SIG-M5 treated with dmso at 0.1 percent for 504 hours (cell line): ENCODE measurements around the gene NFKB1.
"Not testable (repeated sequence)": the region's sequence is repeated elsewhere in the genome, so short reads cannot be mapped to it uniquely, and the experiment has no call there.

Experiments used
- DNase-seq: peaks from one replicate; lab custom pipeline; 2025; ENCODE audit not compliant: unreplicated experiment; lab: John Stamatoyannopoulos, UW

The NFKB1 gene

DNA sequence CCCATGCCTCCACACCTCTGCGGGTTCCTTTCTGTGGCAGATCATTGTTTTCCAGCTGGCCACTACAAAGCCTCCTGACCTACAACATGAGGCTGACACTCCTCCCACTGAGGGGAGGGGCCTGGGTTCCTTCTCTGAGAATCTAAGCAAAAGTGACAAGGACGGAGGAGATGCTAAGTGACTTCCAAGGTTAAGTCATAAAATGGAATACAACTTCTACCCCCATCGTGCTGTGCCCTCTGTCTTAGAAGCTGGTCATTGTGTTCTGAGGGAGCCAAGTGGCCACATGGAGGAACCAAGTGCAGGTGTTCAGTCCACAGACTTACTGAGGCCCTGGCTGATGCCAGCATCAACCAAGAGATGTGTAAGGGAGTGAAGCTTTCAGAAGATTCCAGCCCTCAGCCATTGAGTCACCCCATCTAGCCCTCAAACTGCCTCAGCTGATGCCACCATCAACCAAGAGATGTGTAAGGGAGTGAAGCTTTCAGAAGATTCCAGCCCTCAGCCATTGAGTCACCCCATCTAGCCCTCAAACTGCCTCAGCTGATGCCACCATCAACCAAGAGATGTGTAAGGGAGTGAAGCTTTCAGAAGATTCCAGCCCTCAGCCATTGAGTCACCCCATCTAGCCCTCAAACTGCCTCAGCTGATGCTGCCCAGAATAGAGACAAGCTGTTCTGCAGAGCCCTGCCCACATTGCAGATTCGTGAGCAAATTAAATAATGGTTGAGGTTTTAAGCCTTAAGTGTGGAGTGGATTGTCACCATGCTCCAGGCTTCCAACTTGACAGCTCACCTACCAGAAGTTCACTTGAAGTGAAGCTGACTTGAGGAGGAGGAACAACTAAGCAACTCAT lies 118.8 kb downstream of the NFKB1 start:
- DNase-seq: not testable (repeated sequence)

DNA sequence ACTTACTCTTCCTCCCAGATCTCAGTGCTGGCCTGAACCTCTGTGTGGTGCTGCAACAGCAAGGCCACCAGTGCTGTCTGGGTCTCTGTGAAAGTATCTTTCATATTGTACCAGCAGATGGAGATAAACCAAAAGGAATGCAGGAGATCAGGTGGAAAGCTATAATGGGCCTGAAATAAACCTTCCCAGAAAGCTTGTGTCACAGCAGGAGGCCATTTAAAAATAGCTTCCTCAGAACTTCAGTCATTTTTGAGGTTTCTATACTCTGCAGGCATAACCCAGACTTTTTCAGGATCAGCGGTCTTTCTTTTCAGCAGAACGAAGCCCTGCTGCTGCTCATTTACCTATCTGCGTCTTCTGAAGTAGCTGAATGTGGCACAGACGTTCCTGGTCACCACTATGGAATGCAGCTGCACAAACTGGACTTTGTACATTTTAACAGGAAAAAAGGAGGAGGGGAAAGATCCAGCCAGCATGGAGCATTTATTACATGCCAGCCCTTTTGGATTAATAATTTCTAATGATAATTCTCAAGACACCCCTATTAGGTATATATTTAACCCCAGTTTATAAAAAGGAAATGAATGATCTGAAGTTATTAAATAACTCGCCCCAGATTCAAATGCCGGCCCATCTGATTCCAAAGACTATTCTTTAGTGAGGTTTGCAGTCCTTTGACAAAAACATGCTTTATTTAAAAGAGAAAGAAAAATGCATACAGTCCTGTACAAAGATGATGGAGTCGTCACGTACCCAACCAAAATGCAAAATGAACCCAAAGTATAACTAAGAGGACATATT lies 119.7 kb downstream of the NFKB1 start:
- peak; percentile 61 for DNase-seq

DNA sequence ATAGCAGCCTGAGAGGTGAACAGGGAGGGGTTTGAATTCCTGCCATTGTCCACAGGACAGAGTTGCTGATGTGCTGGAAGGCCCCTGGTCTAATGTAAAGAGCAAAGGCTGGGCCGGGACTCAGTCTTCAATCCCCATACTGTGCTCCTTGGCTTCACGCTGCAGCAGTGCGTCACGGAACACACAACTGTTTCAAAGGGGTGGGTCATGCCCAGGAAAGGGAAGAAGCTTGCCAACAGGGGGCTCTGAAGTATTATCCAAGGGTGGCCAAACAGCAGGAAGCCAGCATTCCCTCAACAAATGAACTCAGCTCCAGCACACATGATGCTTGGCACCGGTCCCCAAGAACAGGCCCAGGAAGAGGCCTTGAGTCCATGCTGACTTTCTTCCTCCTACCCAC lies 122.5 kb downstream of the NFKB1 start:
- DNase-seq: no peak

DNA sequence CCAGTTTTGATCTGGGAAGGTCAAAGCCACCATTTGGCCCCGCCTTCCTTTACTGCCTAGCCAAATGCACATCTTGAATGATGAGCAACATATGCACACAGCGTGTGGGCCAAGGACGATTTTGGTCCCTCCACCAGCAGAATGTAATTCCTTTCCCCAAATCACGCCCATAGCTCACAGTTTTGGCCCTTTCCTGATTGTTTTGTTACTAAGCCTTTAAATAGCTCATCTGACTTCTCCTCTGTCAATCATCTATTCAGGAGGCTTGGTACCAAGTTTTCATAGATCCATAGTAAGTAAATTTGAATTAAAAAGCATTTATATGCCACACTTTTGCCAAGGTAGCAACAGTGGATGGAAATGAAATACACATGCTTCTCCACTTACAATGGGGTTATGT lies 123.3 kb downstream of the NFKB1 start:
- no peak for DNase-seq

DNA sequence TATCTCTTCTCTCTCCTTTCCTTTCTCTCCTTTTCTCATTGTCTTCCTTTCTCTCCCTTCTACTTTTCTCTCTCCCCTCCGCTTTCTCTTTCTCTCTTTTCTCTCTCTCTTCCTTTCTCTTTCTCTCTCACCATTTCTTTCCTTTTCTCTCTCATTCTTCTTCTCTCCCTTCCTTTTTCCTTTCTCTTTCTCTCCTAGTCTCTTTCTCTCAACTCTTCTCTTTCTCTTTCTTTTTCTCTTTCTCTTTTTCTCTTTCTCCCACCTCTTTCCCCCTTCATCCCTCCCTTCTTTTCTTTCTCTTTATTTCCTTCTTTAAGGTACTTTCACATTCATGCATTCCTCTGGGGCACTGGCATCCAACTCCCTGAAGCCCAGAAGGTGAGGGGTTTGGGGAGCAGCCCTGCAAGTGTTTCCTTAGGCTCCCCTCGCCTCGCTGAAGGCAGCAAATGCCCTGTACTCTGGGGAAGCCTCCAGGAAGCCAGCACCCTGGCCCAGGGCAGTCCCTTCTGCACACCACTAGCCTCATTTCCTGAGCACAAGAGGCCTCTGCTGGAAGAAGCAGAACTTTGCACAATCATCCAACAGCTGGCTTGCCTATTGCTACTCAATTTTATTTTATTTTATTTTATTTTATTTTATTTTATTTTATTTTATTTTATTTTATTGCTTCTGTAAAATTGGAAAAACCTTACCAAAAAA lies 124.2 kb downstream of the NFKB1 start:
- DNase-seq: peak; percentile 50

DNA sequence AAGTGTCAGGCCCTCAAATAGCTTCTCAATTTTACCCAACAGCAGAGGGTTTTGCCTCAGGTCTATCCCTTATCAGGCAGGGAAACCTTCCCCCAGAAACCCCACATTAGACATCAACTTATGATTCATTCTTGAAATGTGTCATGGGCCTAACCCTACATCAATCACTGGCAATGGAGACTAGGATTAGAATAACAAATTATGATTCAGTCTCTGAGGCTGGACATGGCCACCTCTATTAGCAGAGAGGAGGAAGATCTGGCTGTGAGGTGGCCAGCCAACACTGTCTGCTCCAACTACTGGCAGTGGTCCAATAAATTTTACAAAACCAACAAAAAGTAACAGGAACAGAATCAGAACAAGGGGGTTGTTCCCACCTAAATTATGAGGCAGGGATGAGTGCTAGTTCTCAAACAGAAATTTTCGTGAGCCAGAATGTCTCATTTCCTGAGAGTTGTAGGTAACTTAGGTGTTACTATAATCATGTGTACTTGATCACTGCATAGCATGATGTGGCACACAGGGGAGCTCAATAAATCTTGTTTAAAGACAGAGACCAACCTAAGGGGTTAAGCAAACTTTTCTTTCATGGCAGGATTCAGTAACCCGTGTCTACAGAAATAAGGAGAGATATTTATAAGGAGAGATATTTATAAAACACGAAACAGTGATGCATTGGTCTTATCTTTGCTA lies 126.8 kb downstream of the NFKB1 start:
- DNase-seq: no peak

DNA sequence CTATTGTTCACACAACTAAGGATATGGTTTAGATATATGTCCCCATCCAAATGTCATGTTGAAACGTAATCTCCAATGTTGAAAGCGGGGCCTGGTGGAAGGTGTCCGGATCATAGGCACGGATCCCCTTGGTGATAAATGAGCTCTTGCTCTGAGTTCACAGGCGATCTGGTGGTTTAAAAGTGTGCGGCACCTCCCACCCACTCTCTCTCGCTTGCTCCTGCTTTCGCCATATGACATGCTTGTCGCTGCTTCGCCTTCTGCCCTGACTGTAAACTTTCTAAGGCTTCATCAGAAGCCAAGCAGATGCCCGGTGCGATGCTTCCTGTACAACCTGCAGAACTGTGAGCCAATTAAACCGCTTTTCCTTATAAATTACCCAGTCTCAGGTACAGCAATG lies 128.5 kb downstream of the NFKB1 start:
- no peak for DNase-seq

DNA sequence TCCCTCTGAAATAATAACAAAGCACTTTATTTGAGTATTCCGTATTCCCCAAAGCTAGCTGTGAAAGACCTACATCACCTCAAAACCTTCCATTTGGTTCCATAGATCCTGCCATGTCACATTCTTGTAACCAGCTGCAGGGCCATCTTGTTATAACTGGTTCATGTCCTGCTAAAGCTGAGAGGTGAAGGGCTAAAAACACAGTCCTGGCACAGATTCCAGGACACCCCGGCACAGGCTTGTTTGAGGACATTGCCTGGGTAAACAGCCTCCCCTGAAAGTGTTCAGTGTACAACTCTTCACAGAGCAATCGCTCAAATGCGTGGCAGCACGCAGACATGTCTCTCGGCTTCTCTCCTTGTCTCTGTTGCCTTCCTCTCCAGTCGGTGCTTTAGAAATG lies 130.5 kb downstream of the NFKB1 start:
- no peak for DNase-seq

DNA sequence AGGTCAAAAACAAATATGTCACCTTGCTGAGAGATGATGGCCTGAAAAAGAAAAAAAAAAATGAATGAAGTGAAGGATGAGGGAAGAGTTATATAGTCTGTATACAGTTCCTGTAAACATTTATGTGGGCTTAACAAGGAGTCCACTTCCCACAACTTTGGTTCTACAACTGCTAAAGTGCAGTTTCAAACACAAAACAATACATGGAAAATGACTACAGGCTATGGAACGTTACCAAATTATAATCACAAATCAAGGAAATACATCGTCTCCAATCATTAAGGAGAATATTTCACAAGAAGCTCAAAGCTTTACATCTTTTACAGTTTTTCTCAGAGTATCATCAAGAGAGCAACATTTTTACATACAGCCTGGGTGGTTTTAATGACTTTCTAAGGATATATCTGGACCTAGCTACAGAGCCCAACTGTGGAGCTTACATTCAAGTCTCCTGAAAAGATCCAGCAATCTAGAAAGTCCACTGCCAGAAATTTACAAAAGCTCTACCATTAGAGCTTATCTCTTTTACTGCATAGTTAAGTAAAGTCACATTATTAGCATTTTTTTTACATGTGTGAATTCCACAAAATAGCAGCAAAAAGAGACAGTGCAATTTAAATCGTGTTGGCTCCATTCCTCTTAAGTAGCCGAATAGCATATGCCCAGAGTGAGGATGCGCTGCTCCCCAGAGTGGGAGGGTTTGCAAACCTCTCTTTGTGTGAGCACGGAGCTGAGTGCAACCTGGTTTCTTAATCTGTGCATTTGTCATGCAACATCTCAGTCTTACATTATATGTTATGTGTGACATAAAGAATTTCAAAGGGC lies 131.3 kb downstream of the NFKB1 start:
- DNase-seq: no peak

DNA sequence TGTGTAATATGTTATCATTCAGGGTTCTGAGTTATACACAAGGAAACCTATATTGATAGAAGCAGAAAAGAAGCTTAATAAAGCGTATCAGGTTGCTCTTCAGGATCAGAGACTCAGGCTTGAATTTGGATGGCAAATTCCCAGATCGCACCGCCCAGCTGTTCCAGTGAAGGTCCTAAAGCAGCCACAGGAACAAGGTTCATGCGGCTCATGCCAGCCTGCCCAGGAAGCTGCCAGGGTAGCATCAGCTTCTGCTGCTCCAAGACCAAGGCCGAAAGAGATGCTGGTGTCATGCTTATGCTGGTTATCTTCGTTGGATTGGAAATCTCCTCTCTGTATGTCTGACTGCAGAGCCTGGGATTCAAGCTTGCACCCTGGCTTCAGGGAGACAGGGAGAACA lies 131.9 kb downstream of the NFKB1 start:
- DNase-seq: no peak

DNA sequence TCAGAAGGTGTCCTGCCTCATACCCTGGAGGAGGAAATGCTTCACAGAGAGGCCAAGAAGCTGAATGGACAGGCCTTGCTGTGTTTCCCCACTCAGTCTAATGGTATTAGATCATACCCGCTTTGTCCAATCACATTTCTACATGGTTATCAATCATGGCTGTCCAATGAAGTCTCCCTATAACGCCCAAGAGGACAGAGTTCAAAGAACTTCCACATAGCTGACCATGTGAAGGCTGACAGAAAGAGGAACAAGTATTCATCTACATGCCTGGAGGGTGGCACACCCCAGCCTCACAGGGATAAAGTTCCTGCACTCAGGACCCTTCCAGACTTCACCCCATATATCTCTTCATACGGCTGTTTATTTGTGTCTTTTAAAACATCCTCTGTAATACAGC lies 136.2 kb downstream of the NFKB1 start:
- DNase-seq: no peak

DNA sequence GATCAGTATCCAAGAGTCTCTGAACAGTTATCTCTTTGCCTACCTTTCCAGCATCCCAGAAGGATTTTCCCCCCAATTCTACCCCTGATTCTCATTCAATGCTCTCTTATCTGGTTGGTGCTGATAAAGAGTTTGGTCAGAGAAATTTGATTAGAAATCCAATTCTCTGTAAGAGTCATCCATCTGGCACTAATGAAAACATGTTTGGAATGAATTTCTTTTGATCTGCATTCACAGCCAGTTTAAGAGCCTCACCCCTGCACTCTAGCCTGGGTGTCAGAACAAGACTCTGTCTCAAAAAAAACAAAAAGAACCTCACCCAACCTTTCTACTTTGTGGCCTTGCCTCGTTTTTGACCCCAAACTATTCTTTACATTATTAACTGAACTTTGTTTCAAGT lies 137.5 kb downstream of the NFKB1 start:
- no peak for DNase-seq

DNA sequence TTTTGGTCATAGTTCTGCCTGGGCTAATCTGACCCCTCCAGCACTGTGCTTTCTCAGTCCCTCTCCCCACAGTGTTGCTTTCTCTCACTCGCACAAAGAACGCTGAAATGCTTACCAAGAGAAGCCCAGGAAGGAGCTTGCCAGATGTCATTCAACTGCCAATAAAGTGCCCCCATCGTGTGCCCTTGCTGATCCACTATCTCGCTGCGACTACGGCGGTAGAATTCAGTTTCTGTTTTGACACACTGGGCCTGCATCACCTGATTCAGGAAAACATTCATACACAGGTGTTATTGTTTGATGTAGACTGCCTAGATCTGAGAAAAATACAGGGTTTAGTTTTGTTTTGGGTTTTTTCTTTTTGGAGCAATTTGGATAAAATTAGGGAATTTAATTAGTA lies 138.4 kb downstream of the NFKB1 start:
- no peak for DNase-seq

DNA sequence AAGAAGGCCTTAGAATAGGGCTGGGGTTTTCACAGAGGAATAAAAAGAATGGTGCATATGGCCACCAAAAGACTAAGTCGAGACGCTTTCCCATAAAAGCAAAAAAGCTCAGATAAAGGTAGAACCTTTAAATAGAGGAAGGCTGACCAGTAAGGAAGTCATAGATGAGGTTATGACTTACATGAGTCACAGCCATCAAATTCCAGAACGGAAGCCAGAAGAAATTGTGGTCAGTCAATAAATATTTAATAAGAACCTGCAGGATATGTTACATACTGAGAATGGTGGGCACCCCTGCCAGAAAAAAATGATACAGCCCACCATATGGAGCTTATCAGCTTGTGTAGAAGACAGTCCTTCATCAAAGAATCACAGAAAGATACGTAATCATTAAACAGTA lies 139.5 kb downstream of the NFKB1 start:
- DNase-seq: no peak

DNA sequence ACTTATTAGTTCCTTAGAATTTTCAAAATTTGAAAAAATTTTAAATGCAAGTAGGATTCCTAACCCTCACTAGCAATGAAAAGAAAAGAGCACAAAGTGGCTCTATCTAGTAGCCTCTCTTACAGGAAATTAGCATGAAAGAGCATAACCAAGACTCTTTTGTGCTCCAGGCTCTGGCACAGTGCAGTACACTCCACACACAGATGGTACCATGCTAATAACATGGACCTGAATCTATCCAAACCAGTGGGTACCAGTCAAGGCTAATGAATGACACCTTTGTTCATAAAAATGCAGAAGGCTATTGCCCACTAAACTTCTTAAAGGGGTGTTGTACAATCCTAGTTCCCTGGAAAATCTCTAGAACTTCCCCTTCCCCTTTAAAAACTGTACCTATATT lies 140.6 kb downstream of the NFKB1 start:
- no peak for DNase-seq

DNA sequence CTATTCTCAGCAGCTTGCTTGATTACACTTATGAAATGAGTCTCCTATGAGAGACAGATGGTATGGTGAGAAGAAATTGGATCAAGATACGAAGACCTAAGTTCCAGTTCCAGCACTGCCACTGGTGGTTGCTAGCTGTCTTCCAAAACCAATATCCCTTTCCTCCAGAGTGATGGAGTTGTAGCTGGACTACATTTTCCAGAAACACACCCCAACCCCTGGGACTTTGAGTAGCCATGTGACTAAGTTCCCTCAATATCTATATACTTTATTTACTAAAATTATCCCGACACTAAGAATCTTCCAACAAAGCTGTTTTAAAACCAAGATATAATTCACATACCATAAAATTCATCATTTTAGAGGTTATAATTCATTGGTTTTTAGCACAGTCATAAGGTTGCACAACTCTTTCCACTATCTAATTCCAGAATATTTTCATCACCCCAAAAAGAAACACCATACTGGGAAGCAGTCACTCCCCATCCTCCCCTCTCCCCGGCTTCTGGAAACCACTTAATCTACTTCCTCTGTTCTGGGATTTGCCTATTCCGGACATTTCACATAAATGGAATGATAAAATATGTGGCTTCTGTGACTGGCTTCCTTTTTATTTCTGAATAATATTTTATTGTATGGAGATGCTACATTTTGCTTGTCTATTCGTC lies 141.6 kb downstream of the NFKB1 start:
- DNase-seq: no peak

DNA sequence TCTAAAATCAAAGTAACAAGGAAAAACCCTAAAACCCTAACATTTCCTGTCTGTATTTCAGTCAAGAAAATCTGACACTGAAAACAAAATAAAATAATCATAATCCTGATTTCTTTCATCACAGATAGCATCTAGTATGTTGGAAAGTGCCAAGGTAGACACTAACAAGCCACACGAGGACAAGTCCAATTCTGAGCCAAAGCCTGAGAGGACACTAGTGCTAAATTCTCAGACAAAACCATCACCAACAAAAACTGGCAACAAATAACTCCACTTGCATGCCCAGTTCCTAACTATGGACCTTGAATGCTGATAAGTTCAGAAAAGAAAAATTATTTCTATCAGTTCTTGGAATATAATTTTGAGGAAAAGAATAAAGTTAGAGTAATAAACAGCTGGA lies 146.0 kb downstream of the NFKB1 start:
- no peak for DNase-seq

DNA sequence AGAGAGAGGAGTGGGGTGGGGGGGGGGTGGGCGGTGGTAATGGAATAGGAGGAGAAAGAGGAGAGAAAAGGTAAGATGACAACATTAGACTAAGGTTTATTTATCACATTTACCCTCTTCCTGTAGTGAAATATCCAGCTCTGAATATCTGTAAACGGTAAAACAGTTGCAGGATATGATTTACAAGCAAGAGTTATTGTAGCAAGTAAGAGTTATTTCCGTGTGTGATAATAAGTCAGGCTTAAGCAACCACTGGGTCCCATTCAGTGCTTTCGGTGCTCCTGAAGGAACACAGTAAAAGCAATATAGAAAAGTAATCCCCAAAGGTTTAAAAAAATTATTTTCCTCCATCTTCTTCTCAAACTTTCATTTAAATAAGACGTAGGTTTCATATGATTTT lies 156.0 kb downstream of the NFKB1 start:
- no peak for DNase-seq

DNA sequence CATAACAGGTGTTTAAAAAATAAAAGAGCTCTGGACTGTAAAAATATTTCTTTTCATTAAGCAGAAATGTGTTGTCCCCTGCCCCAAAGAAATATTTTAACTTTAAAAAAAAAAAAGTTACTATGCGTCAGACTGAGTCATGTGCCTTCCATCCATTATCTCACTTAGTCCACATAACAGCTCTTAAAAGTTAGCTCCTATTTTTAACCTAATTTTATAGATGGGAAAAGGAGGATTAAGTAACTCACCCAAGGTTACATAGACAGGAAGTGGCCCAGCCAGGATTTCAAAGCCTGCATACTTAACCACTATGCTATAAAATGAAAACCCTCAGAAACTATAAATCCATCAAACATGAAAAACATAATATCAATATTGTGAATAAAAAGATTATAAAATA lies 161.9 kb downstream of the NFKB1 start:
- no peak for DNase-seq

DNA sequence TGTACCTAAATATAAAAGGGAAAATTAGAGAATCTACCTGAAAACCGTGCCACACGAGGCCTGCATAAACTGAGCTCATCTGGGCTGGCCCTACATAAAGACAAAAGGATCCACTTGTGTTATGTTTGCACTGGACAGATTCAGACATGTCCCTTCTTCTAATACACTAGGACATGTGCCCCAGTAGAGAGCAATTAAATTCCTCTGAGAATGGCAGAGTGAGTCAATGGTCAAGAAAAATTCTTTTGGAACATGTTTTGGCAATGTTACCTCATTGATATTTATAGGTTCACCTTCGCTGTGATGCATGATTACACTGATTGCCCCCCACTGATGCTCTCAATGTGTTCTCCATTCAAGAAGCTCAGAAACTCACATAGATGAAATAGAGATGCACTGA lies 164.4 kb downstream of the NFKB1 start:
- DNase-seq: no peak
